H1 (cell line): Measurements from ENCODE around the gene CDH20. TPM values are rescaled to one million over a fixed set of nuclear protein-coding genes. Genes with fewer than 3 reads are reported as not detected.

Source experiments
- BACH1 ChIP-seq: IDR thresholded peaks from 2 replicates; pipeline ENCODE4 v1.6.1; 2012; ENCODE audit warnings: low read length, improper control_type of control experiment
- GTF2F1 ChIP-seq: IDR thresholded peaks from 2 replicates; pipeline ENCODE4 v1.6.1; 2012; ENCODE audit warnings: low read depth, low read length, improper control_type of control experiment, borderline replicate concordance
- KDM1A ChIP-seq: fragments of 200-600, 300-600 bp; sonication (generic); IDR thresholded peaks from 2 replicates; pipeline ENCODE4 v1.7.1; 2016; ENCODE audit warnings: mild to moderate bottlenecking, low read length, borderline replicate concordance
- polyA plus RNA-seq, 7 experiments: library from polyadenylated mRNA; depleted of rRNA in 3 of 7; stranded (reverse) in 5 of 7; unstranded in 2 of 7; fragments of >200 nt in 5 of 7; fragments of 200-250 nt in 2 of 7; gene quantifications; 1 replicate in 5 of 7; 2 replicates in 1 of 7; 4 replicates in 1 of 7; pipeline versions ENCODE4 v1.2.1 to v1.2.3, GENCODE V29; 2011 to 2013; ENCODE audit warnings: missing spikeins in 2 of 7, mixed read lengths in 2 of 7
- total RNA-seq: library from RNA; stranded (reverse); fragmentation: NEBNext Ultra II Directional; extraction: Animal tissue kit (Norgen Biotek cat#: 25700); gene quantifications from 2 replicates; pipeline ENCODE4 v1.2.1, GENCODE V29; 2021

The CDH20 gene
- total and polyA plus RNA-seq, 2 of the 8 experiments (the other 6 are each of a cell fraction or from before 2014, with no cell fraction given), result 0.07 to 0.12 TPM

- TF ChIP-seq KDM1A (no peak), GTF2F1 (no peak), BACH1 (no peak)
These were observed 101.9 kb downstream of the CDH20 start (continued) for GRCh38 chr18:61435064-61435652.
